HepG2 (cell line): Measurements from ENCODE around the gene C16orf78. TPM values are rescaled to one million over a fixed set of nuclear protein-coding genes. Genes with fewer than 3 reads are reported as not detected.

Source experiments
- ATAC-seq: fragments of 200-7000 bp; cut with Tn5 transposase; 3 replicates; pipeline ENCODE4 v1.9.1; 2020; ENCODE audit warnings: mild to moderate bottlenecking, moderate library complexity
- BruUV-seq: library from RNA; stranded (reverse); fragments of 400-500 nt; replicated peaks from 2 replicates; lab custom pipeline; 2021; lab: Mats Ljungman, UMichigan
- CTCF ChIA-PET: fragments of 300-600 bp; formaldehyde crosslinking; extraction: SDS; loops from one replicate; lab custom pipeline; 2021; ENCODE audit warnings: low total read pairs, inconsistent platforms, low intra/inter-chr PET ratio; lab: Yijun Ruan, JAX
- POLR2A ChIA-PET: fragments of 350-600 bp; sonication (Branson Sonifier 250); formaldehyde crosslinking; loops from one replicate; lab custom pipeline; 2020; ENCODE audit warnings: antibody characterized with exemption, inconsistent platforms; lab: Yijun Ruan, JAX
- DNase-seq: peaks from one replicate; pipeline ENCODE4 v3.0.0-alpha.2; 2015; ENCODE audit warnings: low spot score
- FAIRE-seq: peaks from 3 replicates; lab custom pipeline; 2011; peaks lifted over from hg19 to GRCh38; lab: Jason Lieb, UNC
- H2AFZ ChIP-seq: one replicate; pipeline ENCODE4 v1.6.1; 2011; ENCODE audit warnings: low read length, inconsistent platforms
- H3K27ac ChIP-seq: fragments of 300-600 bp; 3 replicates; pipeline ENCODE4 v1.8.0; 2011; ENCODE audit warnings: mixed run types, mild to moderate bottlenecking, mixed read lengths, low read length, inconsistent platforms; ENCODE audit not compliant: insufficient read depth; ENCODE audit errors: extremely low read length
- H3K27me3 ChIP-seq, 2 experiments: fragments of 200-600 bp in 1 of 2; 2 replicates in 1 of 2; 3 replicates in 1 of 2; pipeline versions ENCODE4 v1.6.0 to v1.8.0; 2011; ENCODE audit warnings: low read length in 2 of 2, mild to moderate bottlenecking in 2 of 2, moderate library complexity in 2 of 2, inconsistent platforms in 1 of 2; ENCODE audit not compliant: insufficient read depth in 2 of 2, control insufficient read depth in 1 of 2
- H3K36me3 ChIP-seq, 2 experiments: fragments of 200-600 bp in 1 of 2; replicated peaks in 1 of 2; 2 replicates in 1 of 2; 3 replicates in 1 of 2; pipeline versions ENCODE4 v1.5.1 to v1.8.0; 2011; ENCODE audit warnings: low read length in 2 of 2, inconsistent platforms in 1 of 2; ENCODE audit not compliant: insufficient read depth in 2 of 2, control insufficient read depth in 1 of 2
- H3K4me1 ChIP-seq: 2 replicates; pipeline ENCODE4 v1.5.1; 2012; ENCODE audit warnings: low read length, inconsistent platforms; ENCODE audit not compliant: insufficient read depth
- H3K4me2 ChIP-seq: 2 replicates; pipeline ENCODE4 v1.6.0; 2011; ENCODE audit warnings: low read depth, low read length, inconsistent platforms
- H3K4me3 ChIP-seq, 3 experiments: fragments of 200-600 bp in 1 of 3; sonication (generic), shearing (Covaris generic) in 1 of 3; replicated peaks in 1 of 3; 2 replicates each; pipeline ENCODE4 v1.5.1; 2011 to 2016; ENCODE audit warnings: low read length in 3 of 3, inconsistent platforms in 2 of 3, low read depth in 2 of 3, mild to moderate bottlenecking in 2 of 3, control low read depth in 1 of 3, mixed read lengths in 1 of 3; ENCODE audit not compliant: insufficient read depth in 1 of 3
- H3K79me2 ChIP-seq: one replicate; pipeline ENCODE4 v1.6.1; 2011; ENCODE audit warnings: low read length, inconsistent platforms; ENCODE audit not compliant: insufficient read depth
- H3K9ac ChIP-seq: 2 replicates; pipeline ENCODE4 v1.6.0; 2011; ENCODE audit warnings: mild to moderate bottlenecking, low read depth, low read length, inconsistent platforms; ENCODE audit not compliant: insufficient read depth
- H3K9me3 ChIP-seq: 2 replicates; pipeline ENCODE4 v1.5.1; 2012; ENCODE audit warnings: mild to moderate bottlenecking, low read length
- H4K20me1 ChIP-seq: 2 replicates; pipeline ENCODE4 v1.6.0; 2011; ENCODE audit warnings: inconsistent platforms, mild to moderate bottlenecking, low read length, moderate library complexity; ENCODE audit not compliant: insufficient read depth
- ATAD3A ChIP-seq: sonication (generic); formaldehyde crosslinking; IDR thresholded peaks from 2 replicates; pipeline ENCODE4 v1.4.0; 2020; ENCODE audit warnings: missing genetic modification reagents
- ATF1 ChIP-seq: IDR thresholded peaks from 2 replicates; pipeline ENCODE4 v1.6.1; 2016; ENCODE audit warnings: mild to moderate bottlenecking, control low read depth
- BCL6 ChIP-seq: IDR thresholded peaks from 2 replicates; pipeline ENCODE4 v1.6.1; 2016; ENCODE audit warnings: missing genetic modification reagents, missing compliant biosample characterization
- DMTF1 ChIP-seq: sonication (generic); formaldehyde crosslinking; IDR thresholded peaks from 2 replicates; pipeline ENCODE4 v1.4.0; 2020; ENCODE audit warnings: mild to moderate bottlenecking, missing genetic modification reagents
- IKZF5 ChIP-seq: IDR thresholded peaks from 2 replicates; pipeline ENCODE4 v1.6.1; 2018; ENCODE audit warnings: missing genetic modification reagents, mild to moderate bottlenecking, missing compliant biosample characterization
- IRX3 ChIP-seq: sonication (generic); formaldehyde crosslinking; IDR thresholded peaks from 2 replicates; pipeline ENCODE4 v1.8.1; 2023; ENCODE audit warnings: mild to moderate bottlenecking, low read depth, missing genetic modification reagents, borderline replicate concordance
- NFATC3 ChIP-seq: sonication (generic); formaldehyde crosslinking; IDR thresholded peaks from 2 replicates; pipeline ENCODE4 v1.5.1; 2020; ENCODE audit warnings: mild to moderate bottlenecking, missing genetic modification reagents
- SETDB1 ChIP-seq: sonication (generic); formaldehyde crosslinking; IDR thresholded peaks from 2 replicates; pipeline ENCODE4 v1.5.1; 2020; ENCODE audit warnings: missing genetic modification reagents, mild to moderate bottlenecking, borderline replicate concordance
- TCF12 ChIP-seq, 2 experiments: fragments of 450-650 bp in 1 of 2; sonication (generic) in 1 of 2; formaldehyde crosslinking in 1 of 2; IDR thresholded peaks; 2 replicates each; pipeline versions ENCODE4 v1.6.1 to v1.8.0; 2017 to 2022; ENCODE audit warnings: antibody characterized with exemption in 1 of 2, mild to moderate bottlenecking in 1 of 2, missing genetic modification reagents in 1 of 2, moderate library complexity in 1 of 2
- YEATS2 ChIP-seq: sonication (generic); formaldehyde crosslinking; IDR thresholded peaks from 2 replicates; pipeline ENCODE4 v1.4.0; 2020; ENCODE audit warnings: missing genetic modification reagents, borderline replicate concordance
- ZBTB42 ChIP-seq: sonication (generic); formaldehyde crosslinking; IDR thresholded peaks from 2 replicates; pipeline ENCODE4 v1.5.0; 2020; ENCODE audit warnings: mild to moderate bottlenecking, missing genetic modification reagents
- ZBTB46 ChIP-seq: sonication (generic); formaldehyde crosslinking; IDR thresholded peaks from 2 replicates; pipeline ENCODE4 v1.4.0; 2020; ENCODE audit warnings: mild to moderate bottlenecking, missing genetic modification reagents, borderline replicate concordance
- ZNF20 ChIP-seq: sonication (generic); formaldehyde crosslinking; IDR thresholded peaks from 2 replicates; pipeline ENCODE4 v1.4.0; 2020; ENCODE audit warnings: mild to moderate bottlenecking, moderate library complexity, missing genetic modification reagents
- ZNF317 ChIP-seq: sonication (generic); formaldehyde crosslinking; IDR thresholded peaks from 2 replicates; pipeline ENCODE4 v1.5.0; 2020; ENCODE audit warnings: mild to moderate bottlenecking, missing genetic modification reagents
- ZNF549 ChIP-seq: sonication (generic); formaldehyde crosslinking; IDR thresholded peaks from 2 replicates; pipeline ENCODE4 v1.5.0; 2020; ENCODE audit warnings: missing genetic modification reagents
- ZNF749 ChIP-seq: sonication (generic); formaldehyde crosslinking; IDR thresholded peaks from 2 replicates; pipeline ENCODE4 v1.8.0; 2022; ENCODE audit warnings: mild to moderate bottlenecking, missing genetic modification reagents, moderate library complexity, borderline replicate concordance
- ZNF768 ChIP-seq: sonication (generic); formaldehyde crosslinking; IDR thresholded peaks from 2 replicates; pipeline ENCODE4 v1.4.0; 2020; ENCODE audit warnings: missing genetic modification reagents
- ZNF772 ChIP-seq: sonication (generic); formaldehyde crosslinking; IDR thresholded peaks from 2 replicates; pipeline ENCODE4 v1.5.0; 2020; ENCODE audit warnings: mild to moderate bottlenecking, missing genetic modification reagents
- ZNF841 ChIP-seq: sonication (generic); formaldehyde crosslinking; IDR thresholded peaks from 2 replicates; pipeline ENCODE4 v1.8.1; 2023; ENCODE audit warnings: missing genetic modification reagents, borderline replicate concordance
- ZNF878 ChIP-seq: sonication (generic); formaldehyde crosslinking; IDR thresholded peaks from 2 replicates; pipeline ENCODE4 v1.8.1; 2023; ENCODE audit warnings: mild to moderate bottlenecking, missing genetic modification reagents, moderate library complexity
- WGBS: methylation state at CpG from one replicate; pipeline ENCODE4 v1.1.6; 2017; ENCODE audit warnings: low lambda C conversion rate; 5-methylcytosine and 5-hydroxymethylcytosine counted together
- in situ Hi-C: cut with HindIII; loops from 2 replicates; pipeline ENCODE4 v1.10.0; 2017; ENCODE audit warnings: low pct_unique_long_range_greater_than_20kb; ENCODE audit not compliant: extremely low pct_ligation_motif_present
- intact Hi-C: fragments of 100-400 bp; cut with micrococcal nuclease; formaldehyde crosslinking; loops from one replicate; pipeline ENCODE4 v1.10.0; 2022; ENCODE audit not compliant: unreplicated experiment
- polyA plus RNA-seq, 8 experiments: library from polyadenylated mRNA; depleted of rRNA in 3 of 8; stranded (reverse) in 7 of 8; unstranded in 1 of 8; fragments of >200 nt; fragmentation: Illumina TruSeq in 4 of 8; extraction: Trizol in 4 of 8; gene quantifications; 2 replicates each; pipeline versions ENCODE4 v1.2.1 to v1.2.3, GENCODE V29; 2011 to 2016; ENCODE audit warnings: low read depth in 4 of 8, missing spikeins in 1 of 8, mixed read lengths in 1 of 8; ENCODE audit not compliant: insufficient read depth in 1 of 8
- total RNA-seq, 5 experiments: library from RNA; depleted of rRNA; stranded (reverse); fragments of >200 nt; fragmentation: Illumina TruSeq; extraction: Trizol; gene quantifications; 2 replicates each; pipeline ENCODE4 v1.2.3, GENCODE V29; 2016; ENCODE audit warnings: low read depth in 1 of 5

Gene C16orf78
- total and polyA plus RNA-seq, 2 of the 13 experiments (the other 11 are each of a cell fraction or from before 2014, with no cell fraction given) = not detected

GRCh38 chr16:49416001-49416675, 42.5 kb downstream of the C16orf78 start:
- Histone ChIP-seq H3K36me3 (no peaks in the 10 kb centered on the region), H3K27ac (no peak overlapping the region), H3K9me3 (no peaks in the 10 kb centered on the region), H3K79me2 (no peaks in the 10 kb centered on the region), H3K4me3 (no peak overlapping the region), H3K27me3 (peaks cover 0 to 16% of the 10 kb centered on the region in 2 experiments; a peak in 2 of 5 replicates), H4K20me1 (no peaks in the 10 kb centered on the region), H3K4me1 (peaks cover 22% of the 10 kb centered on the region), H3K4me2 (no peak overlapping the region), H3K9ac (no peak overlapping the region), H2AFZ (no peak overlapping the region)
- CTCF ChIA-PET = no interaction called here
- TF ChIP-seq NFATC3 (no peak), ZNF749 (no peak), ATF1 (CRISPR knock-in tag) (no peak), IKZF5 (no peak), ZNF878 (CRISPR knock-in tag) (no peak), ZNF20 (no peak), ZNF841 (no peak), BCL6 (no peak), DMTF1 (CRISPR knock-in tag) (no peak), ATAD3A (no peak), ZNF772 (CRISPR knock-in tag) (no peak), IRX3 (CRISPR knock-in tag) (no peak), ZBTB42 (CRISPR knock-in tag) (no peak), TCF12 (IDR thresholded peaks at IDR 0.05) (no peak), TCF12 (CRISPR knock-in tag; IDR thresholded peaks at IDR 0.05) (no peak), ZNF549 (no peak), ZNF317 (CRISPR knock-in tag) (no peak), SETDB1 (CRISPR knock-in tag) (no peak), ZBTB46 (no peak), ZNF768 (no peak), YEATS2 (CRISPR knock-in tag) (no peak)
- in situ Hi-C loops (loop anchor here (10.0 kb wide), 1 partner anchor 509 kb away; no protein-coding TSS in a partner anchor), intact Hi-C loops (no loop called here)
- no TSS peak for BruUV-seq
- FAIRE-seq = no peak
- POLR2A ChIA-PET = no interaction called here
- no peak for DNase-seq
- peak; percentile 14; the same call in 2 of the 3 replicates for ATAC-seq
- 72% methylated on average over 10 of the region's 15 CpGs for WGBS
